GM13977 (cell line): ENCODE data around the gene LFNG.

Source experiments
- DNase-seq: peaks from one replicate; pipeline ENCODE4 v3.0.0; 2012; ENCODE audit warnings: low spot score
- in situ Hi-C: fragments of 300-500 bp; cut with MboI; formaldehyde crosslinking; loops from one replicate; pipeline ENCODE4 v1.12.0; 2022; ENCODE audit warnings: low sequenced_read_pairs, low pct_unique_long_range_greater_than_20kb, mixed read lengths, inconsistent platforms; ENCODE audit not compliant: unreplicated experiment
- TF ChIP-seq, protein P1 (sequence below): IDR thresholded peaks from 2 replicates; pipeline ENCODE4 v1.5.1; 2012; ENCODE audit warnings: mild to moderate bottlenecking, control low read depth; ENCODE audit not compliant: insufficient read depth; ENCODE audit errors: extremely low read depth, missing control alignments

LFNG gene

GRCh38 chr7:2505401-2505800 lies 14.2 kb upstream of the LFNG start:
- in situ Hi-C loops = no loop called here
- TF ChIP-seq, protein P1, sequence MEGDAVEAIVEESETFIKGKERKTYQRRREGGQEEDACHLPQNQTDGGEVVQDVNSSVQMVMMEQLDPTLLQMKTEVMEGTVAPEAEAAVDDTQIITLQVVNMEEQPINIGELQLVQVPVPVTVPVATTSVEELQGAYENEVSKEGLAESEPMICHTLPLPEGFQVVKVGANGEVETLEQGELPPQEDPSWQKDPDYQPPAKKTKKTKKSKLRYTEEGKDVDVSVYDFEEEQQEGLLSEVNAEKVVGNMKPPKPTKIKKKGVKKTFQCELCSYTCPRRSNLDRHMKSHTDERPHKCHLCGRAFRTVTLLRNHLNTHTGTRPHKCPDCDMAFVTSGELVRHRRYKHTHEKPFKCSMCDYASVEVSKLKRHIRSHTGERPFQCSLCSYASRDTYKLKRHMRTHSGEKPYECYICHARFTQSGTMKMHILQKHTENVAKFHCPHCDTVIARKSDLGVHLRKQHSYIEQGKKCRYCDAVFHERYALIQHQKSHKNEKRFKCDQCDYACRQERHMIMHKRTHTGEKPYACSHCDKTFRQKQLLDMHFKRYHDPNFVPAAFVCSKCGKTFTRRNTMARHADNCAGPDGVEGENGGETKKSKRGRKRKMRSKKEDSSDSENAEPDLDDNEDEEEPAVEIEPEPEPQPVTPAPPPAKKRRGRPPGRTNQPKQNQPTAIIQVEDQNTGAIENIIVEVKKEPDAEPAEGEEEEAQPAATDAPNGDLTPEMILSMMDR = no peak

GRCh38 chr7:2507208-2507916 lies 12.2 kb upstream of the LFNG start:
- TF ChIP-seq, protein P1 = no peak
- in situ Hi-C loops = no loop called here

More at GRCh38 chr7:2505401-2505800, 14.2 kb upstream of the LFNG start:
- DNase-seq = no peak

DNA sequence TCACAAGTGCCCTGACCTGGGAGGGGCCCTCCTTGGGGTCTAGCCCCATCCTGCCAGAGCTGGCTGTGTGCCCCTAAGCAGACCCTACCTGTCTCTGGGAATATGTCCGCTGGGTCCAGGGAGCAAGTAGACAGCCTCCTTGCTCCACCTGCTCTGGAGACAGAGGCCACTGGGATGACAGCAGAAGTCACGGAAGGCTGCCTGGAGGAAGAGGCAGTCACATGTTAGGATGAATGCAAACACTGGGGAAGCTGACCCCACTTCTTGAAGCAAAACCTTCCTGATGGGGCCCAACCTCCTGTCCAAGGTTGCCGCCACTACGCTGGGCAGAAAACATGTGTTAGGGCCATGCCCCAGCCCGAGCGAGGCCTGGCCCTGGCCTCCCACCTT lies 11.7 kb upstream of the LFNG start:
- TF ChIP-seq, protein P1 = no peak
- DNase-seq = no peak
- in situ Hi-C loops = no loop called here

More at GRCh38 chr7:2507208-2507916, 12.2 kb upstream of the LFNG start:
- no peak for DNase-seq

DNA sequence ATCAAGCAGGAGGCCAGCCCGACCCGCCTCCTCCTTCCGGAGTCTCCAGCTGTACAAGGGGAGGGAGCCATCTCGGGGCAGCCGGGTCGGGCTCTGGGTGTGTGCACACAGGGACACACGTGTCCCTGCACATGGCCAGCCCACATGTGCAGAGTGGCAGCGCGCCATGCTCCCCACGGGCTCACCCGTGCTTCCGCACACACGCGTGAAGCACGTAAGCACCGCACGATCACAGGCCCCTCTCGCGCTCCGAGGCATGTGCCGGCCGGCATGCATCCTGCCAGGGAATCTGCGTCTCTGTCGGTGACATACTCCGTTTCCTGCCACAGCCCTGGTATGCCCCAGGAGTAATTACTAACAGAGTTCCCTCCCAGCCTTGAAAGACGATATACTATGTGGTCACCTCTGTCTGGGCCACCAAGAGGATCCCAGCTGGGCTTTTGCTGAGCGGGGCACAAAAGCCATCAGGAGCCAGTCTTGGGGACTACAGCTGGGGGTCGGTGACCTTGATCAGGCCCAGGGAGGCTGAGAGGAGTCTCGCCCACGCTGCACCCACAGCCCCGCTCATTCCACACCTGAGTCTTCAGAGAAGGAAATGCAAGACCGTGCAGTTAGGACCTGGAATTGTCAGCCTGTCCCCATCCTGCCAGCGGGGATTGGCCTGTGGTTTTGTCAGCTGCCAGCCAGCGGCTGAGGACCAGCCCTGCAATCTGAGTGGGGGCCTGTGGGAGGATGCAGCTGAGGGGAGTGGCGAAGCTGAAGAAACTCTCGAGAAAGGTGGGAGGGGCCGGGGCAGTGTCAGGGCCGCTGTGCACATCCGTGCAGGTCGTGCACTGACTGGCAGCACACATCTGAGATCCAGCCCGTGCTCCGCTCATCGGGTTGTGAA lies 11.0 kb upstream of the LFNG start:
- DNase-seq = peak; percentile 71
- TF ChIP-seq, protein P1 = no peak
- in situ Hi-C loops = no loop called here

DNA sequence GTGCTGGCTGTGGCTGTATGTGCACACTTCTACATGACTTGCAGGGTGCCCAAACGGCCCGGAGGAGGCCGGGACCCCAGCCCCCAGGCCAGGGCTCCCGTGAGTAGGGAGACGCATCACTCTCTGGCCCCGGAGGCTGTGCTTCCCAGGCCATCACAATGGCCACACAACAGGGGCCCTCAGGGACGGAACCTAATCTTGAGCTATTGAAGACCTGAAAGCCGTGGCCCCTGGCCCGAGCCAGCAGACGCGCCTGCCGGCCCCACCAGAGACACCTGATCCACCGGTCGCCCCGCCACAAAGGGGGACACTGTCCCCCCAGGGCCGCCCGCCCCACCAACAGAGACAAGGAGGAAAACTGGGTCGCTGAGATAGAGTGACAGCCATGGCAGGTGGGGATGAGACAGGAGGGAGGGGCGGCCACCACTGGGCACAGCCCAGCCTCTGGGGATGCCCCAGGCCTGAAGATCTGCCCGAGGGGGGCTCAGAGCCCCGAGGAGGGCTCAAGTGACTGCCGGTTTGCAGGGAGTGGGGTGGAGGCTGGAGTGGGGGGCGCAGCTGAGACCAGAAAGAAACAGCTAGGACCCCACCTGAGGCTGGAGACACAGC lies 10.2 kb upstream of the LFNG start:
- TF ChIP-seq, protein P1 = no peak
- in situ Hi-C loops = no loop called here
- DNase-seq = no peak

DNA sequence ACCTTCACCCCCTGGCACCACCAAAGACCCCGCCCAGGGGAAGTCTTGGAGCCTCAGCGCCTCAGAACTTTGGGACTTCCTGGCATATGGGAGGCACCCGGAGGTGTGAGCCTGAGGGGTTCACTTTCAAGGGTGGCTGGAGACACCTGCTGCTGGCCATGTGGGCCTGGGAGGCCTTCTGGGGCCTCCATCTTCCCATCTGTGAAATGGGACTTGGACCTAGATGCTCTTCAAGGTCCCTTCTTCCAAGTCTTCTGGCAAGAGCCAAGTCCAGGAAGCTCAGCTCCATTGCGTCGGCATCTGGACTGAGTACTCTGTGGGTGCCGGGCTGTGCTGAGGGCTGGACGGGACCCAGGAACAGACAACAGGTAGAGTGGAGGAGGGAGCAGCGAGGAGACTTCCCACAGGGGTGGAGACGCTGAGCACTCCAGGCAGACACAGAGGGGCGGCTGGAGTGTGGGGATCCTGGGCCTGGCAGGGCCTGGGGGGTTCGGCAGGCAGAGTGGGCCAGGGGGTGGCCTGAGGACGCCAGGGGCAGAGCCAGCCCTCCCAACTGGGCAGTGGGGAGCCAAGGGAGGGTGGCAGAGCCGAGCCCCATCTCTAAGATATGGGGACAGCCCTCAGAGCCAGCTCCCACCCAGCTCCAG lies 9.3 kb upstream of the LFNG start:
- TF ChIP-seq, protein P1 = no peak
- no peak for DNase-seq
- in situ Hi-C loops = no loop called here
